ENCODE measurements around the gene OXCT1.

The OXCT1 gene

GRCh38 chr5:41843456-41844370 is 26.5 kb downstream of the OXCT1 start:
- DNase-seq (ENCODE audit: extremely low read depth, insufficient read length): no peak
- no peaks in the 10 kb centered on the region for H3K27me3 ChIP-seq (replicated peaks; ENCODE audit: control insufficient read depth, insufficient read depth, low read length)
- peak; percentile 72 for TF ChIP-seq CTCF (IDR thresholded peaks at IDR 0.05; ENCODE audit: insufficient read depth, low read length, poor library complexity, severe bottlenecking)
- H3K4me3 ChIP-seq (replicated peaks; ENCODE audit: low read depth, low read length): no peak overlapping the region
- H3K36me3 ChIP-seq (ENCODE audit: control insufficient read depth, insufficient read depth, low read length): no peaks in the 10 kb centered on the region; the same call in 1 of the 2 replicates

- TF ChIP-seq CTCF (IDR thresholded peaks at IDR 0.05; ENCODE audit: insufficient read depth, low read length, poor library complexity, severe bottlenecking): no peak
- Histone ChIP-seq H3K4me3 (replicated peaks; ENCODE audit: low read depth, low read length) (no peak overlapping the region), H3K27me3 (replicated peaks; ENCODE audit: control insufficient read depth, insufficient read depth, low read length) (no peaks in the 10 kb centered on the region), H3K36me3 (ENCODE audit: control insufficient read depth, insufficient read depth, low read length) (no peaks in the 10 kb centered on the region; the same call in 1 of the 2 replicates)
- DNase-seq (ENCODE audit: extremely low read depth, insufficient read length): peak; percentile 26
Observed at GRCh38 chr5:41842777-41843176, 27.4 kb downstream of the OXCT1 start.

- no peak for DNase-seq (ENCODE audit: extremely low read depth, insufficient read length)
- no peaks in the 10 kb centered on the region; the same call in 1 of the 2 replicates for H3K36me3 ChIP-seq (ENCODE audit: control insufficient read depth, insufficient read depth, low read length)
- no peak for TF ChIP-seq CTCF (IDR thresholded peaks at IDR 0.05; ENCODE audit: insufficient read depth, low read length, poor library complexity, severe bottlenecking)
Observed at GRCh38 chr5:41841325-41841724, 28.9 kb downstream of the OXCT1 start.

GRCh38 chr5:41840251-41840650 is 30.0 kb downstream of the OXCT1 start:
- Histone ChIP-seq H3K36me3 (ENCODE audit: control insufficient read depth, insufficient read depth, low read length) (no peaks in the 10 kb centered on the region; the same call in 1 of the 2 replicates), H3K27me3 (replicated peaks; ENCODE audit: control insufficient read depth, insufficient read depth, low read length) (no peaks in the 10 kb centered on the region), H3K4me3 (replicated peaks; ENCODE audit: low read depth, low read length) (no peak overlapping the region)
- no peak for DNase-seq (ENCODE audit: extremely low read depth, insufficient read length)
- no peak for TF ChIP-seq CTCF (IDR thresholded peaks at IDR 0.05; ENCODE audit: insufficient read depth, low read length, poor library complexity, severe bottlenecking)

More at GRCh38 chr5:41841325-41841724, 28.9 kb downstream of the OXCT1 start:
- Histone ChIP-seq H3K4me3 (replicated peaks; ENCODE audit: low read depth, low read length) (no peak overlapping the region), H3K27me3 (replicated peaks; ENCODE audit: control insufficient read depth, insufficient read depth, low read length) (no peaks in the 10 kb centered on the region)

GRCh38 chr5:41837793-41838192 is 32.4 kb downstream of the OXCT1 start:
- Histone ChIP-seq H3K27me3 (replicated peaks; ENCODE audit: control insufficient read depth, insufficient read depth, low read length) (no peaks in the 10 kb centered on the region), H3K36me3 (ENCODE audit: control insufficient read depth, insufficient read depth, low read length) (no peaks in the 10 kb centered on the region; the same call in 1 of the 2 replicates), H3K4me3 (replicated peaks; ENCODE audit: low read depth, low read length) (no peak overlapping the region)
- TF ChIP-seq CTCF (IDR thresholded peaks at IDR 0.05; ENCODE audit: insufficient read depth, low read length, poor library complexity, severe bottlenecking): no peak
- no peak for DNase-seq (ENCODE audit: extremely low read depth, insufficient read length)

Measured in GM06990 (cell line).